Purkinje cell (primary cell): ENCODE measurements around the gene TAMALIN. TPM values are rescaled to one million over a fixed set of nuclear protein-coding genes. Genes with fewer than 3 reads are reported as not detected.

Source experiments
- polyA plus RNA-seq: library from polyadenylated mRNA; unstranded; fragments of >200 nt; fragmentation: Nextera tagmentation; gene quantifications from 2 replicates; pipeline ENCODE4 v1.2.1, GENCODE V29; 2014

The TAMALIN gene
- polyA plus RNA-seq: 2.5 TPM in 1 of 2 replicates, not detected in the other

DNA sequence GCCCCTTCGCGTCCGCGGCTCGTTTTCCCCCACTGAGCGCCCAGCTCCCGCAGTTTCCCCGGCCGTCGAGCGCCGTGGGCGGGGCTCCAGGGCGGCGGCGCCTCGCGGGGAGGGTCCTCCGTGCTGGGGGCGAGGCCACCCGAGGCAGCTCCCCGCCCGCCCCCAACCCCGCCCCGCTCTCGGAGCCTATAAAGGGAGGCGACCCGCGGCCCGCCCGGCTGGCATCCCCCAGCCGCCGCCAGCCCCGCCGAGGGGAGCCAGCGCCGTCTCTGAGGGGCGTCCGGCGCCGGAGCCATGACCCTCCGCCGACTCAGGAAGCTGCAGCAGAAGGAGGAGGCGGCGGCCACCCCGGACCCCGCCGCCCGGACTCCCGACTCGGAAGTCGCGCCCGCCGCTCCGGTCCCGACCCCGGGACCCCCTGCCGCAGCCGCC, at the start of gene TAMALIN:
TSS of gene TAMALIN (plus strand) at position 221 of the 432 bp plus-strand sequence. CDS start at position 295, 74 bp downstream.

DNA sequence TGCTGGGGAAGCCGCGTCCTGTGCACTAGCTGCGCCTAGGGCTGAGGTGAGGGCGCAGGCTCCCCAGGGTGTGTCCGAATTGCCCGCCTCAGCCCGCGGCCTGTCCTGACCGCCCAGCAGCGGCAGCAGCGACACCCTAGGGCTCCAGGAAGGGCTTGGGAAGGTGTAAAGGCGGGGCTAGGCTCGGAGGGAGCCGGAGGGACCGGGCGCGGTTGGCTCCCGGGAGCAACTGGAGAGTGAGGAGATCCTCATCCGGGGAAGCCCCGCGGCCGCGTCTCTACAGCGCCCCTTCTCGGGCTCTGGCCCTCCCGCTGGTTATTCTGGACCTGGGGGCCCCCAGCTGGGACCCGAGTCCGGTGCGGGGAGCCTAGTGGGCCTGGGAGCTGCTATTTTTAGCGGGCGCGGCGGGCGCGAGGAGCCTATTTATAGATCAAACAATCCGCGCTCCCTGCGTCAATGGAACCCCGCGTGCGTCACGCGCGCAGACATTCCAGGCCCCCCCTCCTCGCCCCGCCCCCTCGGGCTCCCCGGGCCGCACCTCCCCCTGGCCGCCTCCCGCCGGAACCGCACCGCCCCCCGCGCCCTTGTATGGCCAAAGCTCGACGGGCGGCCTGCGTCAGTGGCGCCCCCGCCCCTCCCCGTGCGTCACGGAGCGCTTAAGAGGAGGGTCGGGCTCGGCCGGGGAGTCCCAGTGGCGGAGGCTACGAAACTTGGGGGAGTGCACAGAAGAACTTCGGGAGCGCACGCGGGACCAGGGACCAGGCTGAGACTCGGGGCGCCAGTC, 44.2 kb downstream of the TAMALIN start, which contains the start of gene NR4A1:
TSS of gene NR4A1 (plus strand) at position 685 of the 784 bp plus-strand sequence. CDS start 2,887 bp downstream, outside the sequence.

Other genes with a start within 250 kb of the TAMALIN start
- not detected in 2 replicates for gene FIGNL2, start 158.2 kb upstream of the TAMALIN start, polyA plus RNA-seq
- gene ANKRD33, start 118.8 kb upstream of the TAMALIN start, polyA plus RNA-seq: not detected in 2 replicates
- not detected in 2 replicates for gene ACVRL1, start 99.4 kb upstream of the TAMALIN start, polyA plus RNA-seq
- gene ACVR1B, start 55.2 kb upstream of the TAMALIN start, polyA plus RNA-seq: 10.4 and 12.8 TPM in 2 replicates
- 0.25 TPM in 1 of 2 replicates, not detected in the other for gene NR4A1, start 44.5 kb downstream of the TAMALIN start, polyA plus RNA-seq
- gene ATG101, start 63.0 kb downstream of the TAMALIN start, polyA plus RNA-seq: 2.9 and 5.5 TPM in 2 replicates
- gene SMIM41, start 72.8 kb downstream of the TAMALIN start, polyA plus RNA-seq: not detected in 2 replicates
- not detected in 2 replicates for gene KRT80, start 185.1 kb downstream of the TAMALIN start, polyA plus RNA-seq
- gene KRT7, start 226.3 kb downstream of the TAMALIN start, polyA plus RNA-seq: not detected in 2 replicates